Measurements from ENCODE around the gene ASMTL.

- TF ChIP-seq CTCF (conservative IDR thresholded peaks at IDR 0.05; ENCODE audit: low read depth in 2 of 2) = no peak
- TF ChIP-seq EZH2 (IDR thresholded peaks at IDR 0.05; ENCODE audit: low read depth, unreplicated experiment) = no peak
- no peak for TF ChIP-seq EZH2phosphoT487 (IDR thresholded peaks at IDR 0.05; ENCODE audit: unreplicated experiment)
- TF ChIP-seq POLR2AphosphoS5 (IDR thresholded peaks at IDR 0.05; ENCODE audit: low read depth) = no peak
- no peak for TF ChIP-seq CREB1 (CRISPR knock-in tag; IDR thresholded peaks at IDR 0.05; ENCODE audit: low read depth)
These were observed 11.6 kb upstream of the ASMTL start for GRCh38 chrX:1464041-1464970.

All from GM23338 (cell line).